ENCODE results near the gene FGG. TPM values are rescaled to one million over a fixed set of nuclear protein-coding genes. Genes with fewer than 3 reads are reported as not detected.

Gene FGG
- total and polyA plus RNA-seq, 2 of the 13 experiments (the other 11 are each of a cell fraction or from before 2014, with no cell fraction given) = 1,037 to 2,423 TPM

- TF ChIP-seq BRF2 (CRISPR knock-in tag; IDR thresholded peaks at IDR 0.05) = no peak
- 0 out of 2 replicates have a peak, but pooled peaks have one; percentile 41 for TF ChIP-seq ZFP90 (CRISPR knock-in tag; IDR thresholded peaks at IDR 0.05; ENCODE audit: borderline replicate concordance)
- peak; percentile 96 for TF ChIP-seq ELF3 (CRISPR knock-in tag; IDR thresholded peaks at IDR 0.05)
- TF ChIP-seq SATB2 (CRISPR knock-in tag; IDR thresholded peaks at IDR 0.05) = no peak; the same call in 1 of the 2 replicates
- TF ChIP-seq ZNF317 (CRISPR knock-in tag; IDR thresholded peaks at IDR 0.05) = peak; percentile 96
- no peak for TF ChIP-seq PREB (CRISPR knock-in tag; IDR thresholded peaks at IDR 0.05)
- no peak for TF ChIP-seq NCOA5 (CRISPR knock-in tag; IDR thresholded peaks at IDR 0.05)
- peak; percentile 91 for TF ChIP-seq ZKSCAN8 (CRISPR knock-in tag; IDR thresholded peaks at IDR 0.05; ENCODE audit: borderline replicate concordance)
- no peak; the same call in 1 of the 2 replicates for TF ChIP-seq ZNF280D (CRISPR knock-in tag; IDR thresholded peaks at IDR 0.05)
- TF ChIP-seq RXRB (CRISPR knock-in tag; IDR thresholded peaks at IDR 0.05; ENCODE audit: borderline replicate concordance) = peak; percentile 99
- peak; percentile 33 for TF ChIP-seq STAG1 (CRISPR knock-in tag; IDR thresholded peaks at IDR 0.05)
- no peak for TF ChIP-seq ZNF570 (CRISPR knock-in tag; IDR thresholded peaks at IDR 0.05; ENCODE audit: borderline replicate concordance)
- TF ChIP-seq NRL (CRISPR knock-in tag; IDR thresholded peaks at IDR 0.05; ENCODE audit: borderline replicate concordance) = no peak
- TF ChIP-seq FOXP1 (IDR thresholded peaks at IDR 0.05) = peak; percentile 87
- peak; percentile 99 for TF ChIP-seq FOXP1 (CRISPR knock-in tag; IDR thresholded peaks at IDR 0.05)
- TF ChIP-seq ATRX (CRISPR knock-in tag; IDR thresholded peaks at IDR 0.05; ENCODE audit: borderline replicate concordance) = no peak
- TF ChIP-seq TRAFD1 (CRISPR knock-in tag; IDR thresholded peaks at IDR 0.05; ENCODE audit: borderline replicate concordance) = no peak
- TF ChIP-seq SCMH1 (CRISPR knock-in tag; IDR thresholded peaks at IDR 0.05; ENCODE audit: borderline replicate concordance) = no peak
- TF ChIP-seq ZNF510 (CRISPR knock-in tag; IDR thresholded peaks at IDR 0.05; ENCODE audit: low read depth) = no peak
- no peak for TF ChIP-seq PCBP1 (IDR thresholded peaks at IDR 0.05; ENCODE audit: borderline replicate concordance, low read depth, low read length)
- peak; percentile 63; the same call in 1 of the 2 replicates for TF ChIP-seq ZNF576 (CRISPR knock-in tag; IDR thresholded peaks at IDR 0.05)
Observed at GRCh38 chr4:154590329-154591006, 22.0 kb downstream of the FGG start, which contains the start of gene FGA (continued).

Data from HepG2 (cell line).